Measurements from ENCODE around the gene ZNF365.

Gene ZNF365

DNA sequence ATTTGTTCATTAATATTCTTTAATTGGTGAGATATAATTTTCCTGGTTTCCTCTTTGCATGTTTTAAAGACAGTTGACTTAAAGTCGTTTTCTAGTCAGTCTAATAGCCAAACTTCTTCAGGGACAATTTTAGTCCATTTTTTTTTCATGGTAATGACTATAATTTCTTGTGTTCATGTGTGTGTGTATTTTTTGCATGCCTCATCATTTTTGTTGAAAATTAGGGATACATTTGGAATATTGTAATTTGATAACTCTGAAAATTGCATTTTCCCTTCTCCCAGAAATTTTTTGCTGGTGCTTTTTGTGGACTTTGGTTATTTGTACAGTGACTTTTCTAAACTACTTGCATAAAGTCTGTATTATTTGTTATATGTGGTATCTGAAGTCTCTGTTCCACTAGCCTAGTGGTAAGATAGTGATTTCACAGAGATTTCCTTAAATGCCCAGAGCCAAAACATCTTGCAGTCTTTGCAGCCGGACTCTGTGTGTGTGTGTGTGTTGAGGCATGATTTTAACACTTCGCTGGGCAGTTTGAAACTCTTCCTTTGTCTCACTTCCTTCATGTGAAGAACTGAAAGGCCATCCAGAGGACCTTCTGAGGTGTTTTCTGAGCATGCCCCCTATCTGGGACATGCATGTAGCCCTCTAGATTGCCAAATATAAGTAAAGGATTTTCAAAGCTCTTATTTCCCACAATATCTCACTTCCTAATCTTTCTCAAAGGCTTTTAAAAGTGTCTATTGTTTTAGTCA is 40.9 kb upstream of the ZNF365 start:
- ATAC-seq = no peak
- TF ChIP-seq RARB (CRISPR knock-in tag; IDR thresholded peaks at IDR 0.05) (no peak), TCF4 (CRISPR knock-in tag; IDR thresholded peaks at IDR 0.05; ENCODE audit: borderline replicate concordance) (no peak), ZC3H10 (CRISPR knock-in tag; IDR thresholded peaks at IDR 0.05) (no peak), ISL1 (CRISPR knock-in tag; IDR thresholded peaks at IDR 0.05) (no peak), ZNF70 (CRISPR knock-in tag; IDR thresholded peaks at IDR 0.05) (no peak), OSR1 (CRISPR knock-in tag; IDR thresholded peaks at IDR 0.05) (no peak), BACH2 (CRISPR knock-in tag; IDR thresholded peaks at IDR 0.05; ENCODE audit: borderline replicate concordance) (no peak), ZFP30 (CRISPR knock-in tag; IDR thresholded peaks at IDR 0.05) (no peak), ZNF565 (CRISPR knock-in tag; conservative IDR thresholded peaks at IDR 0.05; ENCODE audit: low read depth) (no peak), CSDC2 (CRISPR knock-in tag; IDR thresholded peaks at IDR 0.05) (no peak), ZNF8 (CRISPR knock-in tag; IDR thresholded peaks at IDR 0.05) (no peak), SNAI2 (CRISPR knock-in tag; IDR thresholded peaks at IDR 0.05) (no peak), TOX (CRISPR knock-in tag; IDR thresholded peaks at IDR 0.05; ENCODE audit: borderline replicate concordance) (no peak)
- TF ChIP-seq, protein P1, sequence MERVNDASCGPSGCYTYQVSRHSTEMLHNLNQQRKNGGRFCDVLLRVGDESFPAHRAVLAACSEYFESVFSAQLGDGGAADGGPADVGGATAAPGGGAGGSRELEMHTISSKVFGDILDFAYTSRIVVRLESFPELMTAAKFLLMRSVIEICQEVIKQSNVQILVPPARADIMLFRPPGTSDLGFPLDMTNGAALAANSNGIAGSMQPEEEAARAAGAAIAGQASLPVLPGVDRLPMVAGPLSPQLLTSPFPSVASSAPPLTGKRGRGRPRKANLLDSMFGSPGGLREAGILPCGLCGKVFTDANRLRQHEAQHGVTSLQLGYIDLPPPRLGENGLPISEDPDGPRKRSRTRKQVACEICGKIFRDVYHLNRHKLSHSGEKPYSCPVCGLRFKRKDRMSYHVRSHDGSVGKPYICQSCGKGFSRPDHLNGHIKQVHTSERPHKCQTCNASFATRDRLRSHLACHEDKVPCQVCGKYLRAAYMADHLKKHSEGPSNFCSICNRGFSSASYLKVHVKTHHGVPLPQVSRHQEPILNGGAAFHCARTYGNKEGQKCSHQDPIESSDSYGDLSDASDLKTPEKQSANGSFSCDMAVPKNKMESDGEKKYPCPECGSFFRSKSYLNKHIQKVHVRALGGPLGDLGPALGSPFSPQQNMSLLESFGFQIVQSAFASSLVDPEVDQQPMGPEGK (CRISPR knock-in tag; IDR thresholded peaks at IDR 0.05; ENCODE audit: borderline replicate concordance) = no peak
- TF ChIP-seq, protein P2, sequence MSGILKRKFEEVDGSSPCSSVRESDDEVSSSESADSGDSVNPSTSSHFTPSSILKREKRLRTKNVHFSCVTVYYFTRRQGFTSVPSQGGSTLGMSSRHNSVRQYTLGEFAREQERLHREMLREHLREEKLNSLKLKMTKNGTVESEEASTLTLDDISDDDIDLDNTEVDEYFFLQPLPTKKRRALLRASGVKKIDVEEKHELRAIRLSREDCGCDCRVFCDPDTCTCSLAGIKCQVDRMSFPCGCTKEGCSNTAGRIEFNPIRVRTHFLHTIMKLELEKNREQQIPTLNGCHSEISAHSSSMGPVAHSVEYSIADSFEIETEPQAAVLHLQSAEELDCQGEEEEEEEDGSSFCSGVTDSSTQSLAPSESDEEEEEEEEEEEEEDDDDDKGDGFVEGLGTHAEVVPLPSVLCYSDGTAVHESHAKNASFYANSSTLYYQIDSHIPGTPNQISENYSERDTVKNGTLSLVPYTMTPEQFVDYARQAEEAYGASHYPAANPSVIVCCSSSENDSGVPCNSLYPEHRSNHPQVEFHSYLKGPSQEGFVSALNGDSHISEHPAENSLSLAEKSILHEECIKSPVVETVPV (CRISPR knock-in tag; IDR thresholded peaks at IDR 0.05) = no peak
- TF ChIP-seq, protein P3, sequence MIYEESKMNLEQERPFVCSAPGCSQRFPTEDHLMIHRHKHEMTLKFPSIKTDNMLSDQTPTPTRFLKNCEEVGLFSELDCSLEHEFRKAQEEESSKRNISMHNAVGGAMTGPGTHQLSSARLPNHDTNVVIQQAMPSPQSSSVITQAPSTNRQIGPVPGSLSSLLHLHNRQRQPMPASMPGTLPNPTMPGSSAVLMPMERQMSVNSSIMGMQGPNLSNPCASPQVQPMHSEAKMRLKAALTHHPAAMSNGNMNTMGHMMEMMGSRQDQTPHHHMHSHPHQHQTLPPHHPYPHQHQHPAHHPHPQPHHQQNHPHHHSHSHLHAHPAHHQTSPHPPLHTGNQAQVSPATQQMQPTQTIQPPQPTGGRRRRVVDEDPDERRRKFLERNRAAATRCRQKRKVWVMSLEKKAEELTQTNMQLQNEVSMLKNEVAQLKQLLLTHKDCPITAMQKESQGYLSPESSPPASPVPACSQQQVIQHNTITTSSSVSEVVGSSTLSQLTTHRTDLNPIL (CRISPR knock-in tag; IDR thresholded peaks at IDR 0.05; ENCODE audit: low read depth) = no peak

DNA sequence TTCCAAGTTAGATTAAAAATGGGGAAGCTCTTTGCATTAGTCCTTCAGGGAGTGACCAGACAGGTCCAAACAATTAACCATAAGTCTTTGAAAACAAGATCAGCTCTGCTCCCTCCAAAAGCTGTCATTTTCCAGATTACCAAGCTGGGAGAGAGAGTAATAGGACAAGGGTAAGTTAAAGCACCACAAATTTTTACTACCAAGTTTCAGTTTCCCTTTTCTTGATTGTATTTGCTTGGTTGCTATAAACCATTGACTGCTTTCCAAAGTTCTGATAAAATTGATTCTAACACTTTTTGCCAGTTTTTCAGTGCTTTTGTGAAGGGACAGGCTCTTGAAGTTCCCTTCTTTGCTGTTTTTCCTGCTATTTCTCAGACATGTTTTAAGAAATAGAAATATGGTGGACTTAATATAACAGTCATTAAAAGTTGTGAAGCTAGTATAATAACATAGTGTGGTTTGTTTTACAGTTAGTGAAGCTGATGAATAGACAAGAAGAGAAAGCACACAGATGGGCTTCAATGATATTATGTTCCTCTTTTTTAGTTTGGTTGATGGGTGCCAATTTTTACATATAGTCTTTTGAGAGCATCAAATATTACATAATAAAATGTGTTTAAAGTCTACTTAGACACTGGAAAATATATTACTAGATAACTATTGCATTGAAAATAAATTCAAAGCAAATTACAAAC is 40.0 kb upstream of the ZNF365 start:
- no peak for TF ChIP-seq TOX (CRISPR knock-in tag; IDR thresholded peaks at IDR 0.05; ENCODE audit: borderline replicate concordance)
- TF ChIP-seq, protein P2 (CRISPR knock-in tag; IDR thresholded peaks at IDR 0.05) = no peak
- no peak for TF ChIP-seq PPARA (CRISPR knock-in tag; IDR thresholded peaks at IDR 0.05; ENCODE audit: borderline replicate concordance)
- no peak for ATAC-seq

DNA sequence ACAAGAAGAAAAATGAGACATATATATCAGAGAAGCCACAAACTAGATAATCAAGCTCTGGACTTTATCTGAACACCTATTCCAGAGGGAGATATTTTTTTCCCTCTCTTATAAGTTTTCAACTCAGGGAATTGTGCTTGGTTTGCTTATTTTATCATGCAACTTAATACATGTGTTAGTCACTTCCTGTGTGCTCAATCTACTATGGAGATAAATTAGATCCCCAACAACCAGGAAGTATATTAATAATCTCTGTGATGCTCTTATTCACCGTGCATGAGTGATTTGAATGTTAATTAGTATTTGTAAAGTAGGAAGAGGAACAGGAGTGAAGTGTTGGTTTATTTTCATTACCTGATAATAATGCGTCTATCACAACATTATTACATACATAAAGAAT is 38.8 kb upstream of the ZNF365 start:
- TF ChIP-seq, protein P1 (CRISPR knock-in tag; IDR thresholded peaks at IDR 0.05; ENCODE audit: borderline replicate concordance) = no peak
- no peak for ATAC-seq

DNA sequence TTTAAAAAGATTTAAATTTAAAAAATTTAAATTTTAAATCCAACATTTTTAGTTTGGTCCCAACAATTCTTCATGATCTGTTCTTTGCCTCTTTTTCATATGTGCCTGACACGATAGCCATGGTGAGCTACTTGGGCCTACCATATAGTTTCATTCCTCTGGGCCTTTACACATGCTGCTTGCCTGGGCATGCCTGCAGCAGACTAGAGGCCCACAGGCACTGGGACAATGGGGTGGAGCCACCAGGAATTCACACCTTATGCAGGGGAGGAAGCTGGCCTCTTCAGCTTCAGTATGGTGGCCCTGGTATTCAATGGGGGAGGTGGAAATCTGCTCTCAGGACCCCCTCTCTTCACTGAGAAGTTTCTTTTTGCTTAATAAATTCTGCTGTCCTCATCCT is 37.8 kb upstream of the ZNF365 start:
- TF ChIP-seq, protein P4, sequence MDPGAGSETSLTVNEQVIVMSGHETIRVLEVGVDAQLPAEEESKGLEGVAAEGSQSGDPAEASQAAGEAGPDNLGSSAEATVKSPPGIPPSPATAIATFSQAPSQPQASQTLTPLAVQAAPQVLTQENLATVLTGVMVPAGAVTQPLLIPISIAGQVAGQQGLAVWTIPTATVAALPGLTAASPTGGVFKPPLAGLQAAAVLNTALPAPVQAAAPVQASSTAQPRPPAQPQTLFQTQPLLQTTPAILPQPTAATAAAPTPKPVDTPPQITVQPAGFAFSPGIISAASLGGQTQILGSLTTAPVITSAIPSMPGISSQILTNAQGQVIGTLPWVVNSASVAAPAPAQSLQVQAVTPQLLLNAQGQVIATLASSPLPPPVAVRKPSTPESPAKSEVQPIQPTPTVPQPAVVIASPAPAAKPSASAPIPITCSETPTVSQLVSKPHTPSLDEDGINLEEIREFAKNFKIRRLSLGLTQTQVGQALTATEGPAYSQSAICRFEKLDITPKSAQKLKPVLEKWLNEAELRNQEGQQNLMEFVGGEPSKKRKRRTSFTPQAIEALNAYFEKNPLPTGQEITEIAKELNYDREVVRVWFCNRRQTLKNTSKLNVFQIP (CRISPR knock-in tag; IDR thresholded peaks at IDR 0.05; ENCODE audit: borderline replicate concordance, low read depth) = no peak
- TF ChIP-seq SNAI2 (CRISPR knock-in tag; IDR thresholded peaks at IDR 0.05) = no peak
- TF ChIP-seq ZFP3 (CRISPR knock-in tag; IDR thresholded peaks at IDR 0.05) = no peak
- TF ChIP-seq TCF4 (CRISPR knock-in tag; IDR thresholded peaks at IDR 0.05; ENCODE audit: borderline replicate concordance) = no peak
- no peak for TF ChIP-seq ZNF565 (CRISPR knock-in tag; conservative IDR thresholded peaks at IDR 0.05; ENCODE audit: low read depth)
- TF ChIP-seq ZC3H10 (CRISPR knock-in tag; IDR thresholded peaks at IDR 0.05) = no peak
- no peak for TF ChIP-seq ZNF8 (CRISPR knock-in tag; IDR thresholded peaks at IDR 0.05)
- ATAC-seq = no peak
